Stimulated activated CD4-positive, alpha-beta T cell treated with anti-CD3 and anti-CD28 coated beads, Interleukin-15, amount 100 ng/mL, for 24 hours (primary cell): Measurements from ENCODE around the gene TM2D3.
"Not testable (repeated sequence)": the region's sequence is repeated elsewhere in the genome, so short reads cannot be mapped to it uniquely, and the experiment has no call there.

Experiments
- DNase-seq: peaks from one replicate; pipeline ENCODE4 v3.0.0-alpha.2; 2020

TM2D3 gene

DNA sequence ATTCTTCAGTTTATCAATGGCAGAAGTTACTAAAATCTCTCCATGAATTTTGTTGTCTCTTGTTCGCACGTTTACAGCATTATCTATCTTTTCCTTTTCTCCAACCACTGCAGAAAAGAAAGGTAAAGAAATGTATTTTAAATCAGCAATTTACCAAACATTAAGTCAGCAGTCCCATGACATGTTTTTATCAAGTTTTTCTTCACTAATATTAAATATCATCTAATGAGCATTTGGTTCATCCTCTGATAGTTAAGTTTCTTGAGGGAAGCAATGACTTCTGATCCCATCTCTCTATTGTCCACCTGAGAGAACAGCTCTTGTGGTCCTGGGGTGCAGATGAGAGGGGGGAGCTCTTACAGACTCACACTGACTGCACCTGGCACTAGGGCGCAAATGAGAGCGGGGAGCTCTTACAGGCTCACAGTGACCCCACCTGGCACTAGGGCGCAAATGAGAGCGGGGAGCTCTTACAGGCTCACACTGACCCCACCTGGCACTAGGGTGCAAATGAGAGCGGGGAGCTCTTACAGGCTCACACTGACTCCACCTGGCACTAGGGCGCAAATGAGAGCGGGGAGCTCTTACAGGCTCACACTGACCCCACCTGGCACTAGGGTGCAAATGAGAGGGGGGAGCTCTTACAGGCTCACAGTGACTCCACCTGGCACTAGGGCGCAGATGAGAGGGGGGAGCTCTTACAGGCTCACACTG is 2.6 kb upstream of the TM2D3 start:
- DNase-seq = not testable (repeated sequence)

DNA sequence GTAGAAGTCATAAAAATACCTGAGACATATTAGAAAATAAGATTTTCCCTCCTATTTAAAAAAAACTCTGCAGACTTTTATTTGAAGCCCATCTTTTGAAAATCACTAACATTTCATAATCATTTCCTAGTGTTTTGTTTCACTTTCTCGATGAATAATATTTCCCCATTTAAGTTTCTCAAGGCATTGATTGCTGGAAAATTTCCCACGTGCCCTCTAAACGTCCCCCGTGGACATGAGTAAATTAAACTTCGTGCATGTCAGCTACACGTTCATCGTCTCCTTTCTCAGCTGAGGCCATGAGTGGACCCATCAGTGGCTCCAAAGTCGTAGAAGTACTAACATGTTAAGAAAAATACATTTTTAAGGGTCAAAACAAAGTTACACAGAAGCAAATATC is 2.0 kb upstream of the TM2D3 start:
- DNase-seq = no peak

DNA sequence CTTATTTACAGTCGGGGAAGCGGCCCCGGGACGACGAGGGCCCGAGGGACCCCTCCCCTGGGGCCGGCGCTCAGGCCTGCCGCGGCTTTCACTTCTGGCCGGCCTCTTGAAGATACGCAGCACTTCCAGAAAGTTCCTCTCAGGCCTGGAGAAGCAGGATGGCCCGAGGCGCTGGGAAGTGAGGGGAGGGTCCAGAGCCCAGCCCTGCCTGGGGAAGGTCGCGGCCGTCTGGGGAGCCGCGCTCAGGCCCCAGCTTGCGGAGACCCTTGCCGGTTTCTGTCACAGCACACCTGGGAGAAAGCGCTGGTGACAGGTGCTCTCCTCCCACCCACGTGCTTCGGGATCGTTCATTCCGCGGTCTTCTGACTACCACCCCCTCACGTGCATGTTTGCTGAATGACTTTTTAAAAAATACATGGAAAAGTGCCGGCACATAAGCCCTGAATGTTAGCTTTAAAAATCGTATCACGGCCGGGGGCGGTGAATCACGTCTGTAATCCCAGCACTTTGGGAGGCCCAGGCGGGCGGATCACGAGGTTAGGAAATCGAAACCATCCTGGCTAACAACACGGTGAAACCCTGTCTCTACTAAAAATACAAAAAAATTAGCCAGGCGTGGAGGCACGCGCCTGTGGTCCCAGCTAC is 727 bp upstream of the TM2D3 start:
- peak; percentile 26 for DNase-seq

DNA sequence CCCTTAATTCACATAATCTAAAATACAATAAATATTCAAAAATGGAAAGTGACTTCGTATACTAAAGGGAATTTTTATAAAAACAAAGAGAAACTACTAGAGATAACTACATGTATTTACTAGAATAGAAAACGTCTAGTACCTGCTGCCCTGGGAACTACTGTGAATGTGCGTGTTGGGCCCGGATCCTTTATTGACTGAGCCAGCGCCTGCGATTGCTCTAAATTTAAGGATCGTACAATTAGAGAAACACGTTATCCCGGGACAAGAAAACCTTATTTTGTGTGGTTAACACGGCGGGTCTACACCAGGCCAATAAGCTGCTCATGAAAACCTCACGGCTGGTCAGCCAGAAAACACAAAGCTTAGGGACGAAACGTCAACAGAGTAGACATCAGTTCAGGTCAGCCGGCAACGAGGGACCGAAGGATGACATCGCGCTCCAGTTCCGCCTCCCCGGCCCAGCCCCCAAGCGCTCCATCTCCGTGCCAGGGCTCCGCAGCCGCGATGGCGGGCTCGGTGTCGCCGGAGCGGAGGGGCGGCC is 555 bp downstream of the TM2D3 start:
- DNase-seq = no peak

DNA sequence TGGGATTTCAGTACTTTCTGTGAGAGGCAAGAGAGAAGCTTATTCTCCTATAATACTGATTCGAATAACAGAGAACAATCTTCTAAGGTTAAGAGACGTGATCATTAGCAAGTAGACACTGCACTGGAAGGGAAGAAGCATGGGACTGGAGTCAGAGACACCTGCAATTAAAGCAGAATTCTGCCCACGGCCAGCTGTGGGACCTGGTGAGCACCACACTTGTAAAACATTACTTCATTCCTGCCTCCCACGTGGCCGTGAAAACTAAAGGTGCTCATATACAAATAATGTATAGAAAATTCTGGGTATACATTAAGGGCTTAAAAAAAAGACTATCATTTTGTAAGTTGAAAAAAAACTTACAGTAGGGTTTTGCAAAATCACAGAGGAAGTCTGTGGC is 2.0 kb downstream of the TM2D3 start:
- no peak for DNase-seq

- DNase-seq = no peak
Measured at GRCh38 chr15:101648356-101648755, 3.8 kb downstream of the TM2D3 start.

- no peak for DNase-seq
Measured at GRCh38 chr15:101647251-101647650, 4.9 kb downstream of the TM2D3 start.

- DNase-seq = no peak
Measured at GRCh38 chr15:101646672-101647071, 5.5 kb downstream of the TM2D3 start.

DNA sequence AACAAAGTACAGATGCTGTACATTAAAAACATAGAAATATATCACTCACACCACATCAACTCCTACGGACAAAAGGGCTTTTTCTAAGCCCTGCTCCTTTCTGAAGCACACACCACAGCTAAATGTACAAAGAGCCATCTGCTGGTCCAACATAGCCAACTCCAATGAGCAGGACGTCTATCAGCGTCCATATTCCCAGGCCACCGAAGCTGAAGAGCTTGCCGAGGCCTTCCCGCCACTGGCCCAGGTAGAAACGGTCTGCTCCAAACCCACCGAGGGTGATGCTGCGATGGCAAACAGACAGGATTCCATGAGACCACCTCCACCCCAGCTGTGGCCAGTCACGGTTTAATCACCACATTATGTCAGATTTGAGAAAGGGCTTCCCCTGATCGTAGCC is 9.8 kb downstream of the TM2D3 start:
- DNase-seq = no peak

- no peak for DNase-seq
Measured at GRCh38 chr15:101641894-101642293, 10.3 kb downstream of the TM2D3 start.

- DNase-seq = peak; percentile 72
Measured at GRCh38 chr15:101641129-101641764, 10.9 kb downstream of the TM2D3 start.

DNA sequence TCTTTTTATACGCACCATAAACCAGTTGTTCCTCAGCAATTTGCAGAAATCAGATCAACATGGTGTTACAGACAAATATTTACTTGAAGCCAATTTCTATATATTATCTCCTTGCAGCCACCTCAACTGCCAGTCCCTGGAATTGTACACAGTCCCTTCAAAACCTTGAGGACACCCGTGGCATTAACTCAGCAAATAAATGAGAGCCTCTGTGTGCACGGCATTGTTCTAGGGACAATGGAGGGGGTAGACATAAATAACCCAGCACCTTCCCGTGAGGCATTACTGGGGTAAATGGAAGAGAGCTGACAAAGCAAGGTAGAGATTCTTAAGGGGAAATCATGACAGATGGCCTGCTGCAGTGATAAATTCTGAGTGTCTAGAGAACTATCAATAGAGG is 12.5 kb downstream of the TM2D3 start:
- DNase-seq = no peak

DNA sequence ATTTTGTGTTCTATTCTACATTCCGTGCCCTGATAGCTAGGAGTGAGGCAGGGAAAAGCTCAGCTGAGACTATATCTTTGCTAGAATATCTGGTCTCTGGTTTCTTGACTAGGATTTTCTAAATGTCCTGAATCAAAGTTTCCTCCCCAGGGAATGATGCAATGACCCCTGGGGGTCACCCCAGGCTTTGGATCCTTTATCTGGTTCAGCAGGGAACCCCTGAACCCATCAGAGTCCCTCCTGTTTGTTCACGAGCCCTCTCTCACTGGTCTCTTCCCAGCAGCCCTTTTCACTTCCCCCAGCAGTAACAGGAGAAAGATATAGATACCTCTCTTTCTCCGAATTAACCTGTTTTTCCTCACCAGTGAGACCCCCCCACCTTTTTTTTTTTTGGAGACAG is 14.3 kb downstream of the TM2D3 start:
- DNase-seq = no peak

DNA sequence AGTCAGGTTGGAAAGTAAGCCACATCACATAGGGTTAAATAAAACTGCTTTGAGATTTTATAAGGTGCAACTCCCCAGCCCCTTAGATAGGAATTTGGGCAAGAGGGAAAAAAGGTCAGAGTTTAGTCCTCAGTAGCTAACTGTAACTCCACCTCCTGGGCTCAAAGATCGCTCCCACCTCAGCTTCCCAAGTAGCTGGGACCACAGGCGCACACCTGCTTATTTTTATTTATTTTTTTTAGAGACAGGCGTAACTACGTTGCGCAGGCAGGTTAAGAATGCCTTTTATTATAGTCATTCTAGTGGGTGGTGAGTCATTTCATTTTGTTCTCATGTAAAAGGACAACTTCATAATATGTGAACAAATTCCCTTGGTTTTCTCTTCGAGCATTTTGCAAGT is 14.7 kb downstream of the TM2D3 start:
- DNase-seq = no peak

DNA sequence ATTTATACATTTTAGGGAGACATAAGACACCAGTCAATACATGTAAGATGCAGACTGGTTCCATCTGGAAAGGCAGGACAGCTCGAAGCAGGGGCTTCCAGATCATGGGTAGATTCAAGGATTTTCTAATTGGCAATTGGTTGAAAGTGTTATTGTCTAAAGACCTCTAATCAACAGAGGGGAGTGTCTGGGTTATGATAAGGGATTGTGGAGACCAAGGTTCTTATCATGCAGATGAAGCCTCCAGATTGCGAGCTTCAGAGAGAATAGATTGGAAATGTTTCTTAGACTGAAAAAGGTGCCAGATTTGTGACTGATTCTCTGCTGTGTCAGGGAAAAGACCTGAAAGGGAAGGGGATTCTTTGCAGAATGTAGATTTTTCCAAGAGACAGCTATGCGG is 15.1 kb downstream of the TM2D3 start:
- no peak for DNase-seq

GRCh38 chr15:101635944-101636727 is 16.0 kb downstream of the TM2D3 start:
- no peak for DNase-seq

DNA sequence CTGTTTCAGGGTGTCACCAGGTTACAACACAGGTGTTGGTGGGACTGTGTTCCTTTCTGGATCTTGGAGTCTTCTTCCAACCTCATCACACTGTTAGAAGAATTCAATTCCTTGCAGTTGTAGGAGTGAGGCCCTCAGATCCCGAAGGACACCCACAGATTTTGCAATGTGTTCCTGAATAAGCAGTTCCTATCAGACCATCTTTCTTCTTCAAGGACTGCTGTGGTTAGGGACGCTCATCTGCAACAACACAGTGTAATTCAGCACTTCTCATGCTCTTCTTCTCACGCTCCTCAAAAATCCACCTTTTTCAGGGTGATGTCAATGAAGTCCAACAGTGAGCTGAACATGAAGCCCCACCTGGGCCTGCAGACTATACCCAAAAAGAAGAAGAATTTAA is 18.8 kb downstream of the TM2D3 start:
- no peak for DNase-seq

- DNase-seq = not testable (repeated sequence)
Measured at GRCh38 chr15:101626729-101627128, 25.5 kb downstream of the TM2D3 start.

DNA sequence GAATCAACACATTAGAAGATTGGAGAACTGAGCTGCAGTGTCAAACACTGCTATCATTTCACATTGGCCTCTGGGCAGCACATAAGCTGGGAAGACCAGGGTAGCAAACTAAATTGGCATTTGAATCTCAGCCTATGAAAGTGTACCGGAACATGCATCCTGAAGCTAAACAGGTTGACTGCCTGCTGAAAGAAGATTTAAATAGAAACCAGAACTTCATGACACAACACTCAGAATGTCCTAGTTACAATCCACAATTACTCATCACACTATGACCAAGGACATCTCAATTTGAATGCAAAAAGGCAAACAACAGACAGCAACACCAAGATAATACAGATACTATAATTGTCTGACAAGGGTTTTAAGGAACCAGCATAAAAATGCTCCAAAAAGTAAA is 26.2 kb downstream of the TM2D3 start:
- no peak for DNase-seq

DNA sequence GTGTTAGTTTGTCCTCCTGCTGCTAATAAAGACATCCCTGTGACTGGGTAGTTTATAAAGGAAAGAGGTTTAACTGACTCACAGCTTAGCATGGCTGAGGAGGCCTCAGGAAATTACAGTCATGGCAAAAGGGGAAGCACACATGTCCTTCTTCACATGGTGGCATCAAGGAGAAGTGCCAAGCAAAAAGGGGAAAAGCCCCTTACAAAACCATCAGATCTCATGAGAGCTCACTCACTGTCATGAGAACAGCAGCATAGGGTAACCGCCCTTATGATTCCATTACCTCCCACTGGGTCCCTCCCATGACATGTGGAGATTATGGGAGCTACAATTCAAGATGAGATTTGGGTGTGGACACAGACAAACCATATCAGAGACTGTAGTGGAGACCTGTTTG is 27.0 kb downstream of the TM2D3 start:
- DNase-seq = no peak

GRCh38 chr15:101623367-101624304 is 28.5 kb downstream of the TM2D3 start:
- DNase-seq = no peak

DNA sequence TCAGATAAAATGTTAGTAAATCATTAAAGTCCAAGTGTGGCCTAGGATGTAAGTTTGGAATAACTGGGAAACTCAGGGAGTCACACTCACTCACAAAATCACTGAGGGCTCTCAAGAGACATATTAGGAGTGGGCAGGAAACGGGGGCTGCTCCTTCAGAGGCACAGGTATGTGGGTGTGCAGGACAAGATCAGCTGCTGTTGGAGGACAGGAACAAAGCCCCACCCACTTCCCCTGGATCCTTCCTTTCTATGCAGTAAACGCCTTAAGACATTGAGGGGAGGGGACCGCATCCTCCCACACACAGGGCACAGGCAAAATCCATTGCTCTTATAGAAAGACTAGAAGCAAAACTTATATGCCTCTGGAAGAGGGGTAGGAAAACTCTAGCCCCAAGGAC is 30.2 kb downstream of the TM2D3 start:
- DNase-seq = no peak
